Activated naive CD8-positive, alpha-beta T cell (primary cell): ENCODE data around the gene NT5M.

Source experiments
- H3K27ac Mint-ChIP-seq: one replicate; pipeline ENCODE4 v1.8.0; 2021; ENCODE audit warnings: mixed read lengths
- H3K27me3 Mint-ChIP-seq: one replicate; pipeline ENCODE4 v1.8.0; 2021; ENCODE audit warnings: mixed read lengths
- H3K36me3 Mint-ChIP-seq: one replicate; pipeline ENCODE4 v1.8.0; 2021; ENCODE audit warnings: mixed read lengths
- H3K4me1 Mint-ChIP-seq: one replicate; pipeline ENCODE4 v1.8.0; 2021; ENCODE audit warnings: low read depth, mixed read lengths
- H3K4me3 Mint-ChIP-seq: one replicate; pipeline ENCODE4 v1.8.0; 2021; ENCODE audit warnings: mild to moderate bottlenecking, mixed read lengths
- H3K9me3 Mint-ChIP-seq: one replicate; pipeline ENCODE4 v1.8.0; 2021; ENCODE audit warnings: low read depth, mixed read lengths

The NT5M gene

DNA sequence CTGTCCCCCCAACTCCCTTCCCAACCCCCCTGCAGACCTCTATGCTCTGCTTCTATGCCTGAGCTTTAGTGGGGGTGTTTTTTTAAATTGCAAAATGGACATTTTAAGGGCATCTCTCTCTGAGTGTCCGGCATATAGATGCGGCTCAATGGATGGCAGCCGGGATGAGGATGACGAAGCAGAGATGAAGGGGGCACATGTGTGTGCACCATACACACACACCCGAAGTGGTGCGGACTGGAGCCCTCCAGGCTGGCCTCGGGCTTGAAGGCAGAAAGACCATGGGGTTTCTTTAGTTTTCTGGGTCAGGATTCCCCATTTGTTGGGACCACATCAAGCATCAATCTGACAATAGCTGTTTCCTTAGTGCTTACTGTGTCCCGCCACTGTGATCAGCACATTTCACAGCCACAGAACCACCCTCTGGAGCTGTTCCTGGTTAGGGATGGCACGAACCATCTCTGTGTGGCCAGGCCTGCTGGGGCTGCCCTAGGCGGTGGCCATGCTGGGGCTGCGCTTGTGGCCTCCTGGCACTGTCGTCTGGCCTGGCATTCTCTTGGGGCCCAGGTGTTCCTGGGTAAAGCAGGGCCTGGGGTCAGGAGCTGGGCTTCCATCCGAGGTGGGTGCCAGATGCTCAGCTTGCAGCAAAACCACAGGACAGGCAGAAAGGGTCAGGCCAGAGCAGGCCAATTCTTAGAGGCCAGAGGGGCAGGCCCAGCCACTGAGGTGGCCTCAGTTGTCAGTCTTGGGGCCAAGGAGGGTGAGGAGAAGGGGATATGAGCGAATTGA is 49.9 kb downstream of the NT5M start:
- Mint-ChIP-seq H3K36me3 (no peaks in the 10 kb centered on the region), H3K27me3 (no peaks in the 10 kb centered on the region), H3K9me3 (no peaks in the 10 kb centered on the region), H3K4me3 (no peak overlapping the region), H3K4me1 (peaks cover 6% of the 10 kb centered on the region), H3K27ac (no peak overlapping the region)

- Mint-ChIP-seq H3K27me3 (no peaks in the 10 kb centered on the region), H3K4me3 (no peak overlapping the region), H3K4me1 (peaks cover 6% of the 10 kb centered on the region), H3K36me3 (no peaks in the 10 kb centered on the region), H3K9me3 (no peaks in the 10 kb centered on the region), H3K27ac (no peak overlapping the region)
Observed at GRCh38 chr17:17353625-17354484, 50.7 kb downstream of the NT5M start.

- Mint-ChIP-seq H3K27me3 (no peaks in the 10 kb centered on the region), H3K9me3 (no peaks in the 10 kb centered on the region), H3K27ac (no peak overlapping the region), H3K4me1 (peaks cover 6% of the 10 kb centered on the region), H3K4me3 (no peak overlapping the region), H3K36me3 (no peaks in the 10 kb centered on the region)
Observed at GRCh38 chr17:17354560-17355349, 51.6 kb downstream of the NT5M start.

DNA sequence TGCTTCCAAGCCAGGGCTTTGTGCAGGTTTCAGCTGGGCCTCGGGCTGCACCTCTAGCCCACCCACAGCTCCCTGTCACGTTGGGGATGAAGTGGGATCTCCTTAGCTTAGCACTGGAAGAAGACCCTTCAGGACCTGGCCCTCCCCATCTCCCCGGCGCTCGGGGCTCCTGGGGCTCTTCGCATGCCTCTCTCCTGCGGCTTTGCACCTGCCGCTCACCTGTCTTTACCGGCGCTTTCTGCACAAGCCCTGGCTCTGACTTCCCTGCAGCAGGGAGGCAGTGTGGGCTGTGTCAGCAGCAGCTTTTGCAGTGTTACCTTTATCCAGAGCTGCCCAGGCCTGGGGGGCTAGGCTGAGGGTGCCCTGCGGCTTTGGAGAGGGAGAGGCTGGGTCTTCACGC is 52.3 kb downstream of the NT5M start:
- no peak overlapping the region for H3K27ac Mint-ChIP-seq
- H3K27me3 Mint-ChIP-seq, result no peaks in the 10 kb centered on the region
- peaks cover 6% of the 10 kb centered on the region for H3K9me3 Mint-ChIP-seq
- no peaks in the 10 kb centered on the region for H3K36me3 Mint-ChIP-seq
- H3K4me1 Mint-ChIP-seq, result peaks cover 6% of the 10 kb centered on the region
- no peak overlapping the region for H3K4me3 Mint-ChIP-seq

DNA sequence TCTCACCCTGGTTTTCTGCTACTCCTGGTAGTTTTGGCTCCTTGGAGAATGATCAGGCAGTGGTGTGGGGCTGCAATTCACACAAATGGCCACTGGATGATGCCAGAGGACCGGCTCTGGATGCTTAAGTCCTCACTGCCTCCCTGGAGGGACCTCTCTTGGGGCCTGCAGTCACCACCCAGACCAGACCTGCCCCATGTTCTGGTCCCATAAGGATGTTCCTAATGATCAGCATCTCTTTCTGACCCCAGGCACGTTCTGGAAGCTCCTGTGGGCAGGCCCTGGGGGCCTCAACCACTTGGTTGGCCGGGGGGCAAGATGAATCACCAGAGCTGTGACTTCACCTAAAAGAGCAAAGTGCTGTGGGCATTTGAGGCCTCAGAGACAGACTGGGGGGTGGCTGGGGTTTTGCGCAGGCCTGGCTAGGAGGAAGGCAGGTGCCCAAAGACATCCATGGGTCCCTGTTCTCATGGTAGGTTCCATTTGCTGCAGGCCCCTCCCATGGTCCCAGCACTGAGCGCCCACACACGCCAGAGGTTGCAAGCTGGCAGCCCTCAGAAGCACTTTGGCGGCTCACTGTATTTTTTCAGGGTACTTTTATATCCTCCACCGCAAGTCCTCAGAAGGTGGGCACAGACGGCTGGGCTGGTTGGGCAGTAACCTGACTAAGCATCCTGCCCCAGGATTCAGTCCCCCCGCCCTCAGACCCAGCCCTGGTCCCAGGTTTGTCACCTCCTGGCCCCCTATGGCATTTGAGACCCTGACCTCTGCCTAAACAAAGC is 53.2 kb downstream of the NT5M start:
- H3K27me3 Mint-ChIP-seq, result peaks cover 2% of the 10 kb centered on the region
- H3K4me1 Mint-ChIP-seq, result peaks cover 6% of the 10 kb centered on the region
- H3K9me3 Mint-ChIP-seq, result peaks cover 8% of the 10 kb centered on the region
- no peak overlapping the region for H3K4me3 Mint-ChIP-seq
- H3K36me3 Mint-ChIP-seq, result no peaks in the 10 kb centered on the region
- H3K27ac Mint-ChIP-seq, result no peak overlapping the region

- no peak overlapping the region for H3K27ac Mint-ChIP-seq
- no peaks in the 10 kb centered on the region for H3K36me3 Mint-ChIP-seq
- H3K4me1 Mint-ChIP-seq, result peaks cover 6% of the 10 kb centered on the region
- peaks cover 2% of the 10 kb centered on the region for H3K27me3 Mint-ChIP-seq
- no peak overlapping the region for H3K4me3 Mint-ChIP-seq
- peaks cover 8% of the 10 kb centered on the region for H3K9me3 Mint-ChIP-seq
Observed at GRCh38 chr17:17356931-17357270, 53.7 kb downstream of the NT5M start.

DNA sequence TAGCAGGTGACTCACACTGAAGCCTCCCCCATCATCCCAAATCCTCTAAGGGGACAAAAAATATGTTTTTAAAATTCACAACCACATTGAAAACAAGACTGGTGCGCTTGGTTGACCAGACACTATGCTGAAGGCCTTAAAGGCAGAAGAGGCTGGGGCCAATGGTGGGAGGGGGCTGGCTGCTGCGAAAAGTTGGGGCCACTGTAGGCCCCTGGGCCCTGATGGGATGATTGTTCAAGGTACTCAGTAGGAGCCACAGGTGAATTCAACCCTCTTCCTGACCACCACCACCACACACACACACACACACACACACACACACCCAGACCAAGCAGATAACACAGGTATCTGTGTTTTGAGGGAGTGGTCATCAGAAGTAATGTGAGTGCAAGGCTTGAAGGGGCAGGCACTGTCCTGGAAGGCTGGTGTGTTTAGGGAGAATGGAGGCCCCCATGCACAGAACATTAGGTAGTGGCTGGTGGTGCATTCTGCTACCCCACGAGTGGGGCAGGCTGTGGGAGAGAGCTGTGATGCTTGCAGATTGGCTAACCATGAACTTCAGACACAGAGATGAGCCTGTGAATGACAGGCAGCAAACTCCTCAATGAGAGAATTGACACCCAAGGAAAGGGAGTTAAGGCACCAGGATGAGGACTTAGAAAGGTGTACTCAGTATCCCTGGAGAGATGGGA is 55.0 kb downstream of the NT5M start:
- Mint-ChIP-seq H3K27ac (no peak overlapping the region), H3K27me3 (peaks cover 2% of the 10 kb centered on the region), H3K4me1 (peaks cover 6% of the 10 kb centered on the region), H3K9me3 (peaks cover 8% of the 10 kb centered on the region), H3K36me3 (no peaks in the 10 kb centered on the region), H3K4me3 (no peak overlapping the region)

GRCh38 chr17:17358866-17359265 is 55.7 kb downstream of the NT5M start:
- H3K9me3 Mint-ChIP-seq, result peaks cover 8% of the 10 kb centered on the region
- H3K36me3 Mint-ChIP-seq, result no peaks in the 10 kb centered on the region
- H3K4me3 Mint-ChIP-seq, result no peak overlapping the region
- H3K4me1 Mint-ChIP-seq, result peaks cover 6% of the 10 kb centered on the region
- peaks cover 2% of the 10 kb centered on the region for H3K27me3 Mint-ChIP-seq
- H3K27ac Mint-ChIP-seq, result no peak overlapping the region

- H3K27ac Mint-ChIP-seq, result no peak overlapping the region
- no peaks in the 10 kb centered on the region for H3K36me3 Mint-ChIP-seq
- peaks cover 8% of the 10 kb centered on the region for H3K9me3 Mint-ChIP-seq
- peaks cover 6% of the 10 kb centered on the region for H3K4me1 Mint-ChIP-seq
- no peak overlapping the region for H3K4me3 Mint-ChIP-seq
- H3K27me3 Mint-ChIP-seq, result peaks cover 2% of the 10 kb centered on the region
Observed at GRCh38 chr17:17359271-17359670, 56.1 kb downstream of the NT5M start.

- peaks cover 6% of the 10 kb centered on the region for H3K4me1 Mint-ChIP-seq
- peaks cover 8% of the 10 kb centered on the region for H3K9me3 Mint-ChIP-seq
- peaks cover 2% of the 10 kb centered on the region for H3K27me3 Mint-ChIP-seq
- H3K27ac Mint-ChIP-seq, result no peak overlapping the region
- H3K4me3 Mint-ChIP-seq, result no peak overlapping the region
- H3K36me3 Mint-ChIP-seq, result no peaks in the 10 kb centered on the region
Observed at GRCh38 chr17:17360087-17360730, 57.0 kb downstream of the NT5M start.

- peaks cover 4% of the 10 kb centered on the region for H3K27me3 Mint-ChIP-seq
- H3K36me3 Mint-ChIP-seq, result no peaks in the 10 kb centered on the region
- no peak overlapping the region for H3K27ac Mint-ChIP-seq
- H3K9me3 Mint-ChIP-seq, result peaks cover 8% of the 10 kb centered on the region
- H3K4me1 Mint-ChIP-seq, result no peaks in the 10 kb centered on the region
- no peak overlapping the region for H3K4me3 Mint-ChIP-seq
Observed at GRCh38 chr17:17361543-17361866, 58.3 kb downstream of the NT5M start.

DNA sequence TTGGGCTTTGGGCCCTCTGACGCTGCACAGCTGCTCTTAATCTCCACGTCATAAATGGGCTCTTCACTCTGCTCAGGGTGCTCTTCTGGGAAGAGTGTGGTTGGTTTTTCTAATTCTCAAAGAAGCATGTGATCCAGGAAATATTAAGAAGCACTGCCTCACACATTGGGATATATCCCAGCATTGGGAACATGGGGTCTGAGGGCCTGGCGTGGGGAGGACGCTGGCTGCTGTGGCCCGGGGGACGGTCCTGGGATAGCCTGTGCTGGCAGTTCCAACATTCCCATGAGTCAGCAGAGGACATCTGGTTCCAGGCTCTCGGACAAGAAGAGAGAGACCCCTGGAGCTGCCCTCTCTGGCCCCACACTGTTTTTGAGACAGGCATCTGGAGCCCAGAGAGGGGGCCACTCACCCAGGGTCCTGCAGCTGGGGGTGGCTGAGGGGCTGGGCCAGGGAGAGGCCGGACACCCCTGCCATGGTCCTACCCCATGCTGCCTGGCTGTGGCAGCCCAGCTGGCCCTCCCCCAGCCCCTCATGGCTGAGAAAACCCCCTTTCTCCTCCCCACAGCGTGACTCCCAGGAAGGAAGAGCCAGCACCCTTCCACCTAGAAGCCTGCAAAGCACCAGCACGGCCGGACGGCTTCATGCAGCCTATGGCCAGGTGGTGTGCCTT is 58.8 kb downstream of the NT5M start:
- Mint-ChIP-seq H3K4me3 (no peak overlapping the region), H3K27ac (no peak overlapping the region), H3K9me3 (peaks cover 8% of the 10 kb centered on the region), H3K36me3 (no peaks in the 10 kb centered on the region), H3K4me1 (no peaks in the 10 kb centered on the region), H3K27me3 (peaks cover 4% of the 10 kb centered on the region)

DNA sequence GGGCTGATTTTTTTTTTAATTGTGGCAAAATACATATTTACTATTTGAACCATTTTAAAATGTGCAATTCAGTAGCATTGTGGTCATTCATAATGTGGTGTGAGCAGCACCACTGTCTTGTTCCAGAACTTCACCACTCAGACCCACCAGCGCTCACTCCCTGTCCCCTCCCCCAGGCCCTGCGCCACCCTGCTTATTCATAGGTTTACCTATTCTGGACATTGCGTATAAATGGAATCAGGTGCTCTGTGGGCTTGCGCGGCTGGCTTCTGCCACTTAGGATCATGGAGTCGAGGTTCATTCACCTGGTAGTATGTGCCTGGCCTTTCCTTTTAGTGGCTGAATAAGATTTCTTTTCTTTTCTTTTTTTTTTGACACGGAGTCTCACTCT is 59.4 kb downstream of the NT5M start:
- peaks cover 4% of the 10 kb centered on the region for H3K27me3 Mint-ChIP-seq
- no peaks in the 10 kb centered on the region for H3K36me3 Mint-ChIP-seq
- H3K9me3 Mint-ChIP-seq, result peaks cover 8% of the 10 kb centered on the region
- H3K4me3 Mint-ChIP-seq, result no peak overlapping the region
- H3K27ac Mint-ChIP-seq, result no peak overlapping the region
- H3K4me1 Mint-ChIP-seq, result no peaks in the 10 kb centered on the region
